ENCODE data around the gene UNC13B.

UNC13B gene

GRCh38 chr9:35335164-35335563 lies 173.4 kb downstream of the UNC13B start:
- no peak for DNase-seq (ENCODE audit: low read depth)

GRCh38 chr9:35338086-35338485 lies 176.3 kb downstream of the UNC13B start:
- no peak for DNase-seq (ENCODE audit: low read depth)

- no peak for DNase-seq (ENCODE audit: low read depth)
Measured at GRCh38 chr9:35338561-35339274, 176.9 kb downstream of the UNC13B start.

DNA sequence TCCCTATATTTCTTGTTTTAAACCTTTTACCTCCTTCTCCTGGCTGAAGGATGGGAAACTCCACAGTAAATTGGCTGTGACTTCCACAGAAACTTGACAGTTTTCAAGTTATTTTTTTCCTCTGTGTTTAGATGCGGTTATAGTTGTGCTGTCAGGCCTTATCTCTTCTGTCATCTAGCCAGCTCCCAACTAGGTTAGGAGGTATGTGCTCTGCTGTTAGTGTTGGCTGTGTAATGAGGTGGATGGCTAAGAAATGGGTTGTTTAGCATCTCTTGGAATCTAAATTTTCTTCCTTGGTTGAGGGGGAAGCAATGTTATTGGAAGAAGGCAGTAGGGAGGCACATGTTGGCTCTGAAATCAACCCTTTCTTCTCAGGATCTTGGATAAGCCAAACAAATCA lies 178.2 kb downstream of the UNC13B start:
- DNase-seq (ENCODE audit: low read depth), result no peak

- DNase-seq (ENCODE audit: low read depth), result no peak
Measured at GRCh38 chr9:35341021-35341420, 179.2 kb downstream of the UNC13B start.

DNA sequence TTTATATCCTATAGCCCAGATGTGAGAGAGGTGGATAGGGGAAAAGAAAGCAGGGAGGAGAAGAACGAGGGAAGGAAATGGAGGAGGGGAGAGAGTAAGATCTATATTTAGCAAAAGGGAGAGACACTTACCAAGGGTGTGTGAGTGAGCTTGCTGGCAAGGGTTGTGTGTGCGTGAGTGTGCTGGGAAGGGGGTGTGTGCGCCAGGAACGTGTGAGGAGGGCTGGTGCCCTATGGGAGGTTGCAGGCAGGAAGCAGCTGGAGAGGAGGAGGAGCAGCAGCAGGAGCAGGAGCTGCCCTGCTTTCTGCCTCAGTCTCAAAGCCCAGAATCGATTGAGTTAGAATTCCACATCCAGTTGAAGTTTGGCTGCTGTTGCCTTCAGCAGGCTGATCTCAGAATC lies 179.8 kb downstream of the UNC13B start:
- DNase-seq (ENCODE audit: low read depth), result peak; percentile 60

GRCh38 chr9:35342221-35342958 lies 180.6 kb downstream of the UNC13B start:
- DNase-seq (ENCODE audit: low read depth), result no peak

- no peak for DNase-seq (ENCODE audit: low read depth)
Measured at GRCh38 chr9:35348109-35348508, 186.3 kb downstream of the UNC13B start.

DNA sequence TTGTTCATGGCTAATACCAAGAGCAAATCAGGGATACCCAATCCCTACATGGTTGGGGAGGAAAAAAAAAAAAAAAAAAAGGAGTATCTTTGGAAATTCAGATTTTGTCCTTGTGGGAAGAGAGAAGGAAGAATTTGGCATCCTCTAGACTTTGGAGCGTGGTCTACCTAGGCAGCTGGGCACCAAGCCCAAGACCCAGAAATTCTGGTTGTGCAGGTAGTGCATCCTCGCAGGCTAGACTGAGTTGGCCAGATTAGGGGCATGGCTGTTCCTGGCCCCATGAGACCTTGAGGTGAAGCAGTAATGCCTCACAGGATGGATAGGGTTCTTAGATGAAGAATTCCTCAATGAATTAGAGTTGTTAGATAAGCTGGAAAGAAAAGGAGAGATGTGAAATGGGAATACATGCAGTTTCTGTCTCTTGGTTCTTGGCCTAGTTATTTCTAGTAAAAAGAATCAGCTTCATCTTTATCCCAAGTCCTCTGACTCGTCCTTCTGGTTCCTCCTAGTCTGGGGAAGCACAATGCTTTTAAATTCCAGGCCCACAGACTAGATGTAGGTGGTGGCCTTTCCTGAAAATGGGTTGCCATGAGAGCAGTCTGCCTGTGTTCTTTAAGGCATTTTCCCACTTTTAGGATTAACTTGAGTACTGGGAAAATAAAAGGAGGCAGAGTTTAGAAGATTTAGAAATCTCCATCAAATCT lies 187.6 kb downstream of the UNC13B start:
- DNase-seq (ENCODE audit: low read depth), result no peak

- no peak for DNase-seq (ENCODE audit: low read depth)
Measured at GRCh38 chr9:35350212-35350611, 188.4 kb downstream of the UNC13B start.

- DNase-seq (ENCODE audit: low read depth), result peak; percentile 89
Measured at GRCh38 chr9:35350827-35351549, 189.2 kb downstream of the UNC13B start.

DNA sequence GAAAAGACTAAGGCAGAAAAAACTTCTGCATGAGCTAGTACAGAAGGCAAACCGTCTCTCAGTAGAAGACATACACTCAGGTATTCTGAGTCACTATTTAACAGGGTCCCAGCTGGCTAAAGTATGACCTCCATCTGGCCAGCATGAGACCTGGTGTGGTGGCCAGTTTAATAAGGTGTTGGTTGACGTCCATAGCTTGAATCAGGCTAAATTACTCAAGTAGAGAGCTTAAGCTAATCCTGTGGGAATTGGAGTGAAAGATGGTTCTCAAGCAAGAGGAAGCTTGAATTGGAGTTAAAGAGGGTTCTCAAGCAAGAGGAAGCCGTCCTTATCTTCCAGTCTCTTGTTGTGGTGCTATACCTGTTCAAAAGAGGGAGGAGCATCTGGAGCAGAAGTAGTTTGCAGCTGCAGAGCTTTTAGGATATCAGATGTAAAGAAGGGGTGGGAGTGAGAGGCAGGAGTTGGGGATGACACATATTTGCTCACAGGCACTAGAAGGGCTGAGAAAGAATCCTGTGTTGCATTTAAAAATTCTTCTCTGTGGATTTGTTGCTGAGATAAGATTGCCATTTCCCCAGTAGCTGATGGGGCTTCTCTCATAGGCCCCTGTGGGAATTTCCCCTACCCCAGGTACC lies 192.0 kb downstream of the UNC13B start:
- DNase-seq (ENCODE audit: low read depth), result no peak

DNA sequence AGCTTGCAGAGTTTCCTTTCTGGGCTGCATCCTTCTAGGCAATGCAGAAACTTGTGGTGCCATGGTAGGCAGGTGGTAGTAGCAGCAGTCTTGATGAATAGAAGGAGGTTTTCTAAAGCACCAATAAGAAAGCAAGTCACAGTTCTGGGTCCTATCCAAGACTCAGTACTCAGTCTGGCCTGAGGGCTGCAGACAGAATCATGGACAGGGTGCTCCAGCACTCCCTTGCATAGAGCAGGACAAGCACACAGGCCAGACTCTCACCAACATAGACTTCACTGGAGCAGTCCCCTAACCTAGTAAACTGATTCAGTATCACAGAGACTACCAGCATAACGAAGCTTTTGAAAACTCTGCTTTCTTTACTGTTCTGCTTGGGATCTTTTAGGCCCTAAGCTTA lies 194.1 kb downstream of the UNC13B start:
- DNase-seq (ENCODE audit: low read depth), result no peak

DNA sequence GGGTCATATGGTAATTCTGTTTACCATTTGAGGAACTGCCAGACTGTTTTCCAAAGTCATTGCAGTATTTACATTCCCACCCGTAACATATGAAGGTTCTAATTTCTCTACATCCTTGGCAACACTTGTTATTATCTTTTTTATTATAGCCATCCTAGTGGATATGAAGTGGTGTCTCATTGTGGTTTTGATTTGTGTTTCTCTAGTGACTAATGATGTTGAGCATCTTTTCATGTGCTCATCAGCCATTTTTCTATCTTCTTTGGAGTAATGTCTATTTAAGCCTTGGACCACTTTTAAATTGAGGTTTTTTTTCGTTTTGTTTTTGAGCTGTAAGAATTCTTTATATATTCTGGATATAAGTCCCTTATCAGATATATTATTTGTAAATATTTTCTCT lies 195.3 kb downstream of the UNC13B start:
- no peak for DNase-seq (ENCODE audit: low read depth)

GRCh38 chr9:35357826-35358225 lies 196.0 kb downstream of the UNC13B start:
- no peak for DNase-seq (ENCODE audit: low read depth)

DNA sequence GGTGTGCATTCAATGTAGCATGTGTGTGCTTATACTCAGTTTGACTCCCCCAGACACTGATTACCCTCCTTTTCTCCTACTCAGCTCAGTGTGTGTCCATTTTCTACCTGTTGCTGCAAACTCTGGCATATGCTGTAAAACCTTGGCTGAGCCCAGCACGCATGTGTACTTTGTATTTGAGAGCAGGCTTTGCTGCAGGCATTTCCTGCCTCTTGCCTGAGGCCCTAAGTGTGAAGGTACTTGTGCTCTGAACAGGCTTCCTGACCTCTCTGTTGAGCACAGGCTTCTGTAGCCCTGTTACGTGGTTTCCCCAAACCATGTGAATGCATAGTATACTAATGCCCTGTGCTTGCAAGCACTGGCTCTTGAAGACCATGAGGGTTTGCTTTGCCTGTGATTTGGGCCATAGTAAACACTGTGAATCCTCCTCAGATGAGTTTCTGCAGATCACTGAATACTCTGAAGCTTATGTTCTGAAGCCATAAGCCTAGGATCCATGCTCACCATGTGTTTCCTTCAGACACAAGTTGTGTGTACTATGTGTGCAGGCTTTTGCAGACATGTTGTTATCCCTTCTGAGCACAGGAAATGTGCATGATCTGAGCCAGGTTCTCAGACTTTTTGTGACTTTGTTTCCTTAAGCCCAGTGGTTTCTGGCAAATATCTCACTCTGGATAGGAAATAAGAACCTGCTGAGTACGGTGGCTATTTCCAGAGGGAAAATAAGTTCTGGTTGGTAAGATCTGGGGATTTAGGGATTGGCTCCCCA lies 203.2 kb downstream of the UNC13B start:
- DNase-seq (ENCODE audit: low read depth), result no peak

- no peak for DNase-seq (ENCODE audit: low read depth)
Measured at GRCh38 chr9:35366627-35367026, 204.8 kb downstream of the UNC13B start.

DNA sequence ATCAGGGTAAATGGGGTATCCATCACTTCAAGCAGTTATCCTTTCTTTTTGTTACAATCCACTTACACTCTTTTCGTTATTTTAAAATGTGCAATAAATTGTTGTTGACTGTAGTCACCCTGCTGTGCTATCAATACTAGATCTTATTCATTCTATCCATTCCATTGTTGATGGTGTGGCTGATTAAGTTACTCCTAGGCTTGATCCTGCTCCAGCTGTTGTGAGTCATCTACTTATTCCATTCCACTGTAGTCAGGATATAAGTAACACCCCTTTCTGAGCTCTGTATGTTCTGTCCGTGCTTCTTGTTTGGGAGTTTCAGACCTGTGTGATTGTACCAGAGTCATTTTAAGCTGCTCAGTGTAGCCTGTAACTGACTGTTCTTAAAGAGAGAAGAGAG lies 205.6 kb downstream of the UNC13B start:
- peak; percentile 80 for DNase-seq (ENCODE audit: low read depth)

DNA sequence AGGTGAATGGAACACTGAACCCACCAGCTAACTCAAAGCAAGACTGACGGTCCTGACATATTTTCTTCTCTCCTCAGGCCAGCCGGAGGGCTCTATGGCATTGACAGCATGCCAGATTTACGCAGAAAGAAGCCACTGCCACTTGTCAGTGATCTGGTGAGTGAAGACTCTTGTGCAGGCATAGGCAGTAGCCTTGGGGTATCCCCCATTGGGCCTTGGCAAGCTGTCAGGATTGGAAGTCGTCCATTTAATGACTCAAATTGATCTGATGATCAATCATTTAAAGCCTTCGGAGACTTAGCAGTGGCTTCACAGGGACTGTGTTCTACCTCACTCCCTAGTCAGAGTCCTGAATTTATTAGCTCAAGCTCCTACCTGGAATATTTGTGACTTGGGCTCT lies 208.4 kb downstream of the UNC13B start:
- DNase-seq (ENCODE audit: low read depth), result no peak

- DNase-seq (ENCODE audit: low read depth), result no peak
Measured at GRCh38 chr9:35374436-35374835, 212.6 kb downstream of the UNC13B start.

DNA sequence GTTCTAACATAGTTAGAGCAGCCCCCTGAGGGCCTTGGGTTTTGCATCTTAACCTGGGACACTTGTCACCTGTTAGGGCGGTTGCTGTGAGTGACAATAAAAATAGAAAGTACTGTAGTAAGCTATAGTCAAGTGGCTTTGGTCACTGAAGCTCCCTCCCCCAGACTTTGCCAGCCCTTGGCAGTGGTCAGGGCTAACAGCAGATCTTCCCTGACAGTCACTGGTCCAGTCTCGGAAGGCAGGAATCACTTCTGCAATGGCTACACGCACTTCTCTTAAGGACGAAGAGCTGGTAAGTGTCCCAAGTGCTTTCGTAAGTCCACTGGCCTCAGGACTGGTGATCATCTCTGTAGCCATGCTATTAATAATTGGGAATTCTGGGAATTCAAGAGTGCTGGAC lies 213.1 kb downstream of the UNC13B start:
- no peak for DNase-seq (ENCODE audit: low read depth)
